A673 (cell line): ENCODE results near the gene EXOC4. TPM values are rescaled to one million over a fixed set of nuclear protein-coding genes. Genes with fewer than 3 reads are reported as not detected.

Source experiments
- BruUV-seq: library from RNA; stranded (reverse); fragments of 400-500 nt; replicated peaks from 2 replicates; lab custom pipeline; 2021; lab: Mats Ljungman, UMichigan
- CTCF ChIA-PET: fragments of 300-600 bp; sonication (Branson Sonifier 250); formaldehyde crosslinking; loops from one replicate; lab custom pipeline; 2022; ENCODE audit warnings: antibody characterized with exemption; lab: Charles Lee
- POLR2A ChIA-PET: fragments of 300-600 bp; sonication (Branson Sonifier 250); formaldehyde crosslinking; loops from one replicate; lab custom pipeline; 2022; ENCODE audit warnings: antibody characterized with exemption; ENCODE audit not compliant: low non-redundant PET; lab: Charles Lee
- DNase-seq: peaks from one replicate; pipeline ENCODE4 v3.0.0-alpha.2; 2015; ENCODE audit warnings: low spot score
- H3K27ac ChIP-seq: fragments of 200-600 bp; sonication (generic); 2 replicates; pipeline ENCODE4 v1.5.1; 2016; ENCODE audit warnings: mixed run types, low read depth, mild to moderate bottlenecking, mixed read lengths, antibody characterized with exemption, low read length; ENCODE audit not compliant: poor library complexity, severe bottlenecking
- H3K27me3 ChIP-seq: fragments of 200-600 bp; sonication (generic); replicated peaks from 2 replicates; pipeline ENCODE4 v1.6.1; 2017; ENCODE audit warnings: mixed run types, low read depth, mild to moderate bottlenecking, mixed read lengths, antibody characterized with exemption, low read length; ENCODE audit not compliant: insufficient read depth, poor library complexity
- H3K36me3 ChIP-seq: fragments of 200-600 bp; sonication (generic); 2 replicates; pipeline ENCODE4 v1.6.1; 2016; ENCODE audit warnings: mixed run types, mild to moderate bottlenecking, mixed read lengths, antibody characterized with exemption, low read length; ENCODE audit not compliant: insufficient read depth, poor library complexity, severe bottlenecking
- H3K4me1 ChIP-seq: fragments of 200-600 bp; sonication (generic); 2 replicates; pipeline ENCODE4 v1.6.1; 2017; ENCODE audit warnings: mixed run types, mild to moderate bottlenecking, mixed read lengths, antibody characterized with exemption, low read length; ENCODE audit not compliant: insufficient read depth, poor library complexity, severe bottlenecking
- H3K4me3 ChIP-seq: fragments of 200-600 bp; sonication (generic); 2 replicates; pipeline ENCODE4 v1.5.1; 2016; ENCODE audit warnings: low read depth, mixed run types, mild to moderate bottlenecking, mixed read lengths, low read length; ENCODE audit not compliant: poor library complexity, severe bottlenecking
- H3K9me3 ChIP-seq: fragments of 200-600 bp; sonication (generic); 2 replicates; pipeline ENCODE4 v1.6.1; 2016; ENCODE audit warnings: mixed run types, low read depth, mild to moderate bottlenecking, mixed read lengths, antibody characterized with exemption, low read length; ENCODE audit not compliant: poor library complexity, severe bottlenecking
- CTCF ChIP-seq: fragments of 300-800, 200-600 bp; sonication (generic); conservative IDR thresholded peaks from 2 replicates; pipeline ENCODE4 v1.5.1; 2017; ENCODE audit warnings: low read depth, mild to moderate bottlenecking, antibody characterized with exemption, low read length, moderate library complexity, mixed read lengths
- EZH2 ChIP-seq: fragments of 200-600 bp; sonication (generic); IDR thresholded peaks from 2 replicates; pipeline ENCODE4 v1.6.1; 2017; ENCODE audit warnings: borderline replicate concordance, low read depth, mild to moderate bottlenecking, mixed read lengths, antibody characterized with exemption, low read length; ENCODE audit not compliant: poor library complexity, severe bottlenecking
- intact Hi-C: fragments of 100-400 bp; cut with micrococcal nuclease; formaldehyde crosslinking; loops from one replicate; pipeline ENCODE4 v1.10.0; 2022; ENCODE audit not compliant: unreplicated experiment
- total RNA-seq: library from RNA; stranded (reverse); gene quantifications from 2 replicates; pipeline ENCODE4 v1.2.3, GENCODE V29; 2021

The EXOC4 gene
- total RNA-seq, 1 experiment from 2014 or later: 66.1 TPM

- Histone ChIP-seq H3K27me3 (no peaks in the 10 kb centered on the region), H3K27ac (no peak overlapping the region), H3K9me3 (no peaks in the 10 kb centered on the region), H3K36me3 (no peaks in the 10 kb centered on the region), H3K4me3 (no peak overlapping the region), H3K4me1 (no peaks in the 10 kb centered on the region)
- ChIA-PET CTCF (no interaction called here), POLR2A (interaction anchor here (0.7 kb wide), 1 partner anchor 116 kb away, joined by 3 read pairs; no protein-coding TSS in a partner anchor)
- no TSS peak for BruUV-seq
- intact Hi-C loops: no loop called here
- DNase-seq: no peak
- TF ChIP-seq EZH2: no peak
- no peak for TF ChIP-seq CTCF
Observed at GRCh38 chr7:133683182-133683454, 430.2 kb downstream of the EXOC4 start.

DNA sequence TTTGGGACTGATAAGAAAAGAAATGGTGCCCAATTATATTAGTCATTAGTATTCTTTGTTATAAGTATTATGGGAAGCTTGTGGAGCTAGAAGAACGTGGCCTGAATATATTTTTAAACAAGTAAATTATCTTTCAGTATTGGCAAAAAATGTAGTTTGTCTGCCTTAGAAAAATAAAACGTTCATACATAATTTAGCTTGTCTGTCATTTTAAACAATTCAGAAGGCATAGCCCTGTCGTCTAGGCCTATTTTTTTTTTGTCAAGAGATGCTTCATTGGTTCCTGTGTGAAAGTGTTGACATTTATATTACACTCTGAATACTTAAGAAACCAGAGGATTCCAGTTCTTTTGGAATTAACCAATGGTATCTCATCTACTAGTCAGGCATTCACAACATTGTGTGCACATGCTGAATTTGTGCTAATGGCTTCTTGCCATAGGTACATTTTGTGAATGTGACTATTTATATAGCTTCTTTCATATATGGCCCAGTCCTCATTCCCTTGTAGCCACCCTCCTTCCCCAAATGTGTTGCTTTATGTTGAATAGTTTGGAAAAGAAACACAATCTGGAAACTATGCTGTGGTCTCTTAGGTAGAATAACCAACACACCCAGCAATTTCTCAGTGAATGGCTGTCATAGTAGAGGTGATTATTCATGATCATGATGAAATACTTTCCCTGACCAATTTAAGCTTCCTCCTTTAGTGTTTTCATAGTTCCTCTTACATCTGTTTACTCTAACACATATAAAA, 435.8 kb downstream of the EXOC4 start:
- H3K4me3 ChIP-seq: no peak overlapping the region
- no peaks in the 10 kb centered on the region for H3K9me3 ChIP-seq
- no peak for DNase-seq
- no peaks in the 10 kb centered on the region for H3K27me3 ChIP-seq
- no peaks in the 10 kb centered on the region for H3K4me1 ChIP-seq
- CTCF ChIA-PET: no interaction called here
- intact Hi-C loops: no loop called here
- TF ChIP-seq EZH2 (no peak), CTCF (no peak)
- POLR2A ChIA-PET: interaction anchor here (0.7 kb wide), 1 partner anchor 12 kb away, joined by 3 read pairs; no protein-coding TSS in a partner anchor
- no peaks in the 10 kb centered on the region for H3K36me3 ChIP-seq
- H3K27ac ChIP-seq: no peak overlapping the region
- BruUV-seq: no TSS peak

GRCh38 chr7:133690740-133691139, 437.9 kb downstream of the EXOC4 start:
- no peaks in the 10 kb centered on the region for H3K4me1 ChIP-seq
- H3K36me3 ChIP-seq: no peaks in the 10 kb centered on the region
- TF ChIP-seq EZH2 (no peak), CTCF (no peak)
- no peak for DNase-seq
- no peak overlapping the region for H3K27ac ChIP-seq
- no peak overlapping the region for H3K4me3 ChIP-seq
- ChIA-PET CTCF (no interaction called here), POLR2A (interaction anchor here (0.5 kb wide), 1 partner anchor 1112 kb away, joined by 3 read pairs; no protein-coding TSS in a partner anchor)
- no peaks in the 10 kb centered on the region for H3K27me3 ChIP-seq
- intact Hi-C loops: no loop called here
- H3K9me3 ChIP-seq: no peaks in the 10 kb centered on the region
- BruUV-seq: no TSS peak
